ENCODE data around the gene WDFY3. TPM values are rescaled to one million over a fixed set of nuclear protein-coding genes. Genes with fewer than 3 reads are reported as not detected.

WDFY3 gene
- total RNA-seq, 1 donor: 12.9 TPM

- no peak for DNase-seq (ENCODE audit: low read depth in 2 of 3, low spot score in 2 of 3)
Measured at GRCh38 chr4:84734037-84734436, 232.5 kb downstream of the WDFY3 start.

GRCh38 chr4:84733343-84734033 lies 233.0 kb downstream of the WDFY3 start:
- no peak for DNase-seq (ENCODE audit: low read depth in 2 of 3, low spot score in 2 of 3)

- DNase-seq (ENCODE audit: low read depth in 2 of 3, low spot score in 2 of 3): no peak
Measured at GRCh38 chr4:84730375-84730774, 236.1 kb downstream of the WDFY3 start.

- no peak for DNase-seq (ENCODE audit: low read depth in 2 of 3, low spot score in 2 of 3)
Measured at GRCh38 chr4:84727491-84727890, 239.0 kb downstream of the WDFY3 start.

GRCh38 chr4:84726356-84726755 lies 240.1 kb downstream of the WDFY3 start:
- DNase-seq (ENCODE audit: low read depth in 2 of 3, low spot score in 2 of 3): no peak

GRCh38 chr4:84722720-84723119 lies 243.8 kb downstream of the WDFY3 start:
- DNase-seq (ENCODE audit: low read depth in 2 of 3, low spot score in 2 of 3): no peak

GRCh38 chr4:84719115-84719514 lies 247.4 kb downstream of the WDFY3 start:
- no peak for DNase-seq (ENCODE audit: low read depth in 2 of 3, low spot score in 2 of 3)

GRCh38 chr4:84718699-84719098 lies 247.8 kb downstream of the WDFY3 start:
- DNase-seq (ENCODE audit: low read depth in 2 of 3, low spot score in 2 of 3): no peak

- no peak for DNase-seq (ENCODE audit: low read depth in 2 of 3, low spot score in 2 of 3)
Measured at GRCh38 chr4:84710548-84710947, 255.9 kb downstream of the WDFY3 start.

GRCh38 chr4:84708406-84709135 lies 257.9 kb downstream of the WDFY3 start:
- DNase-seq (ENCODE audit: low read depth in 2 of 3, low spot score in 2 of 3): no peak

GRCh38 chr4:84706286-84706685 lies 260.2 kb downstream of the WDFY3 start:
- no peak for DNase-seq (ENCODE audit: low read depth in 2 of 3, low spot score in 2 of 3)

GRCh38 chr4:84699001-84699671 lies 267.4 kb downstream of the WDFY3 start:
- no peak for DNase-seq (ENCODE audit: low read depth in 2 of 3, low spot score in 2 of 3)

- DNase-seq (ENCODE audit: low read depth in 2 of 3, low spot score in 2 of 3): no peak
Measured at GRCh38 chr4:84697615-84698201, 268.8 kb downstream of the WDFY3 start.

GRCh38 chr4:84697159-84697558 lies 269.3 kb downstream of the WDFY3 start:
- DNase-seq (ENCODE audit: low read depth in 2 of 3, low spot score in 2 of 3): no peak

- DNase-seq (ENCODE audit: low read depth in 2 of 3, low spot score in 2 of 3): no peak
Measured at GRCh38 chr4:84691800-84692199, 274.7 kb downstream of the WDFY3 start.

- peak in 1 of 3 donors; percentile 1 for DNase-seq (ENCODE audit: low read depth in 2 of 3, low spot score in 2 of 3)
Measured at GRCh38 chr4:84691170-84691691, 275.3 kb downstream of the WDFY3 start.

- no peak for DNase-seq (ENCODE audit: low read depth in 2 of 3, low spot score in 2 of 3)
Measured at GRCh38 chr4:84690481-84690880, 276.0 kb downstream of the WDFY3 start.

- DNase-seq (ENCODE audit: low read depth in 2 of 3, low spot score in 2 of 3): no peak
Measured at GRCh38 chr4:84689197-84689596, 277.3 kb downstream of the WDFY3 start.

- no peak for DNase-seq (ENCODE audit: low read depth in 2 of 3, low spot score in 2 of 3)
Measured at GRCh38 chr4:84688605-84689004, 277.9 kb downstream of the WDFY3 start.

- DNase-seq (ENCODE audit: low read depth in 2 of 3, low spot score in 2 of 3): no peak
Measured at GRCh38 chr4:84685105-84685504, 281.4 kb downstream of the WDFY3 start.

GRCh38 chr4:84684361-84684760 lies 282.1 kb downstream of the WDFY3 start:
- no peak for DNase-seq (ENCODE audit: low read depth in 2 of 3, low spot score in 2 of 3)

Measured in hematopoietic multipotent progenitor cell (in vitro differentiated cells).